GM21529 (cell line): ENCODE data around the gene RASA4.
A peak's percentile ranks its signal among the peaks of the same experiment; 100 is the strongest.
"Not testable (repeated sequence)": the region's sequence is repeated elsewhere in the genome, so short reads cannot be mapped to it uniquely, and the experiment has no call there.

Experiments
- ATAC-seq: cut with Tn5 transposase; IDR thresholded peaks from one replicate; pipeline ENCODE4 v1.9.1; 2021; ENCODE audit not compliant: unreplicated experiment

RASA4 gene

GRCh38 chr7:102606848-102607247 lies 9.7 kb downstream of the RASA4 start:
- not testable (repeated sequence) for ATAC-seq

- ATAC-seq, result not testable (repeated sequence)
Observed at GRCh38 chr7:102604431-102605145, 12.0 kb downstream of the RASA4 start.

GRCh38 chr7:102602317-102602716 lies 14.2 kb downstream of the RASA4 start:
- not testable (repeated sequence) for ATAC-seq

DNA sequence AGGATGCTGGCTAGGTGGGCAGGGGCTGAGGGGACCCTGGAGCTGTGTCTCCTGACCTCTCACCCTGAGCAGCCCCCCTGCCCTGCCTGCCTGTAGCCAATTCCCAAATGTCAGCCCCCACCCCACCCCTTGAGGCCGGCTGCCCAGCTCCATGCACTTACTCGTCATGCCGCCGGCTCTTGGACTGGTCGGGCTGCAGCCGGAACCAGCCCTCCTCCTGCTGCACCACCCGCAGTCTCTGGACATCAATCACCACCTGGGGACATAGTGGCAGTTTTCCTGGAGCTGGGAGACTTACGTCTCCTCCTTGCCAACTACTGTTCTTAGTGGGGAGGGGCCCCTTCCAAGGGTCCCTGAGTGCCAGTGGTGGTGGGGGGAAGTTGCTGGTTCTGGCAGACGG lies 16.9 kb downstream of the RASA4 start:
- not testable (repeated sequence) for ATAC-seq

DNA sequence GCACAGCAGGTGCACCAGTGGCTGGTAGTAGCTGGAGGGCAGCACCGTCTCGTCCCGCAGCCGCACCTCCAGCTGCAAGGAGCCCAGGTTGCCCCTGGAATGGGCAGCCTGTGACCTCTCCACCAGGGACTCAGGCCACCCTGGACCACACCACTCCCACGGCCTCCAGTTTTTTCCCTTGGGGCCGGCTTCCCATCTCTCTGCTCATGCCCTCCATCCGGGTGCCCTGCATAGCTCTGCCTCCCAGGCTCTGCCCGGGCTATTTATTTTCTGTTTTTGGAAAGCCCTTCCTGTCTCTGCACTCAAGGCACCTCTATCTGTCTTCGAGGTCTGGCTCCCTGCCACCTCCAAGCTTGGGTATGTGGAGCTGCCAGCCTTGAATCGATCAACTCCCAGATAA lies 20.5 kb downstream of the RASA4 start:
- not testable (repeated sequence) for ATAC-seq

DNA sequence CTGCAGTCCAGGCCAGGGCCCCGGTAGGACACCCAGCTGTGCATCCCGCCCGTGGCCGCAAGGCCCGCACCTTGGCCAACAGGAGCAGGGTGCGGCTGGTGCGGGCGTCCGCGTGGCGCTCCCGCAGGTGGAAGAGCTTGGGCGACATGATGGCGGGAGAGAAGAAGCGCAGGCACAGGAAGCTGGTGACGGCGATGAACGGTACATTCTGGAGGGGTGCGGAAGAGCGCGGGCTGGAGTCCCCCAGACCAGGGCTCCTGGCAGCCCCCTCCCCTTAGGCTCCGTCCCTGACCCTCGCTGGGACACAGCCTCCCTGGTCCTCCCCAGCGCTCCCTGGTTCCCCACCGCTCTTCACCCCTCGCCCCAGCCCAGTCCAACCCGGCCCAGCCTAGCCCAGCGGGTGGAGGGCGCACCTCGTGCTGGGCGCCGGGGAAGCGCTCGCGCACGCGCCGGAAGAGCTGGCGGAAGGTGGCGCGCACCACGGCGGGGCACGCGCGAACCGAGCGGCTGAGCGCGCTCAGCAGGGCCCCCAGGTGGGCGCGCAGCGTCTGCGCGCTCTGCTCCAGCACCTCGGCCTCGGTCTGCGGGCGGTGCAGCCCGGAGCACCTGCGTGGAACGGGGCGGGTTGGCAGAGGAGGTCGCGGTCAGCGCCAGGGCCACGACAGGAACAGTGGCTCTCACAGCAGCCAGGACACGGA lies 22.8 kb downstream of the RASA4 start:
- peak; percentile 62 for ATAC-seq

DNA sequence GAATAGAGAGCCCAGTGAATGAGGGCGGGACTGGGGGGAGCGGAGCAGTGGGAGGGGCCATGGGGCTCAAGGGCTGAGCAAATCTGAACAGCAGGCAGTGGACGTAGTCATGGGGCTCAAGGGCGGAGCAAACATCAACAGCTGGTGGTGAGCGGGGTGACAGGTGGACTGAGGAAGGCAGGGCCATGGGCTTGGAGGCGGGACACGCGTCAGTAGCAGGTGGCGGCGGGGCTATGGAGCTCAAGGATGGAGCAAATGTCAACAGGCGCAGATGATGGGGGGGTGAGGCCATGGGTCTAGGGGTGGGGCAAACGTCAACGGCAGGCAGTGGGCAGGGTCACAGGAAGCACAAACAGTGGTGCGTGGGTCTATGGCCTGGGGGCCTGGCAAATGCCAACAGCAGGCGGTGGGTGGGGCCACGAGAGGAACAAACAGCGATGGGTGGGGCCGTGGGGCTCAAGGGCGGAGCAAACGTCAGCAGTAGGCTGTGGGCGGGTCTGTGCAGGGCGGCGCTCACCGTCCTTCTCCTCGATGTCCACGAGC lies 24.0 kb downstream of the RASA4 start:
- ATAC-seq, result peak; percentile 51

- ATAC-seq, result peak; percentile 50
Observed at GRCh38 chr7:102589857-102590256, 26.7 kb downstream of the RASA4 start.

DNA sequence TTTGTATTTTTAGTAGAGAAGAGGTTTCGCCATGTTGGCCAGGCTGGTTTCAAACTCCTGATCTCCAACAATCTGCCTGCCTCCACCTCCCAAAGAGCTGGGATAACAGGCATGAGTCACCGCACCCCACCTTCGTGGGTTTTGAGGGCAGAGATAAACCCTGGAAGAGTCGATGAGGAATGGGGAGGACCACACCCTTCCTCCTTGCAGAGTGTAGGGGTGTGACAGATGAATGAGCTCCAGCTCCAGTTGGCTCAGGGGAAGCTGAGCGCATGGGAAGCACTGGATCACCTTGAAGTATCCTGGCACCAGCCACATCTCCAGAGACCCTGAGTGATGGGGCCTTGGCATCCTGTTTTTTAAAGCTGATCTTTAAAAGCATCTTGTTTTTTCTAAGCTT lies 33.1 kb downstream of the RASA4 start:
- ATAC-seq, result not testable (repeated sequence)

DNA sequence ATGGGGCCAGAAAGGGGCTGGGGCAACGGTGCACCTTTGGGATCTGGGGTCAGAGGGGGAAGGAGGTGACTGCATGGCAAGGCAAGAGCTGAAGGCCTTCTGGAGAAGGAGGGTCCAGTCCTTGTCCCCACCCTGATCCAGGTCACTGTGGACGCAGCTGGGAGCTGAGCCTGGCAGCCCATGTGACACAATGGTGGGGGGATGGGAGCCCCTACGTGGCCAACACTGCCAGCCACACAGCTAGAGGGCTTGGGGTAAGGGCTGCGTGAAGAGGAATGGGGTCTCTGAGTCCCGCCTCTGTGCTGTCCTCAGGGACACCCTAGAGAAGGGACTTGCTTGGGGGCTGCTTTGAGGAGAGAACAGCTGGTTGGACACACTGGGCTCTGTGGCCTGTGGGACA lies 34.8 kb downstream of the RASA4 start:
- ATAC-seq, result not testable (repeated sequence)

DNA sequence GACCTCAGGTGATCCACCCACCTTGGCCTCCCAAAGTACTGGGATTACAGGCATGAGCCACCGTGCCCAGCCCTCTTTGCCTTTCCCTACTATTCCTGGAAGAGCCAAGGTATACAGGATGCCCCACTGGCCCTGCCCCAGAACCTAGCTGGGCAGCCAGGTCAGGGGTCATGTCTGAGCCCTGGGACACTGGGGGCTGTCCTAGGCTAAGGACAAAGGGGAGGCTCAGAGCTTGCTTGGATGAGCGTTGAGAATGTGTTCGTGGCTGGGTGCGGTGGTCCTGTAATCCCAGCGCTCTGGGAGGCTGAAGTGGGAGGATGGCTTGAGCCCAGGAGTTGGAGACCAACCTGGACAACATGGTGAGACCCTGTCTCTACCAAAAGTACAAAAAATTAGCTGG lies 38.1 kb downstream of the RASA4 start:
- ATAC-seq, result not testable (repeated sequence)

DNA sequence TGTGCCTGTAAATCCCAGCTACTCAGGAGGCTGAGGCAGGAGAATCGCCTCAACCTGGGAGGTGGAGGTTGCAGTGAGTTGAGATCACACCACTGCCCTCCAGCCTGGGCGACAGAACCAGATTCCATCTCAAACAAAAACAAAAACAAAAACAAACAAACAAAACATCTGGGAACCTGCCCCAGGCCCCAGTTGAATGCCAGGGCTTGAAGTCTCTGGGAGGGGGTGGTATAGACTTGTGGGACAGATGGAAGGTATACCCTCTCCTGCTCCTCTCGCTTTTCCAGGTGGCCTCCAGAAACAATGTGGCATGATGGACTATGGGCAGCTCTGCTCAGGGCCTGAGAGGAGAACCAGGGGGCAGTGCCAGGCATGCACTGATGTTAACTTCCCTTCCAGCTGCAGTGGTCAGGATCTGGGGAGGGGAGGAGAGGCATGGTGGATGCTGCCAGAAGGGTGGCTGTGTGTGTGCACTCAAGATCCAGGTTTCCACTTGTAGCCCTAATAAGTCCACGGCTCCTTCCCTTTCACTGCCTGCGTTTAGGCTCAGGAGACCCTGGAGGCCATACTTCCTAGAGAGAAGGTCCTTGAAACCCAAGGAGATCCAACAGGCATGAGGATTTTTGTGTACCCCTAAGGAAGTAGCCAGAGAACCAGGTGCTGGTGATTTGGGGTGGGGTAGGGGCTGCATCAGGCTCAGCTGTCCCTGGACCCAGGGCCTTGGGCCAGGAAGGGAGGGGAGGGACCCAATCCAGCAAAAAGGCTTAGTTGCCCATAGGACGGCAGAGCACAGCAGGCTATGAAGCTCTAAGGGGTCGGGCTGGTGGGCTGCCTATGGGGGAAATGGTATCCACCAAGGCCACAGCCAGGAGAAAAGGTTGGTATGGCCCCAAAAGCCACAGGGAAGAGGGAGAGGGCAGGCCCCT lies 39.0 kb downstream of the RASA4 start:
- ATAC-seq, result not testable (repeated sequence)

GRCh38 chr7:102576363-102576762 lies 40.2 kb downstream of the RASA4 start:
- ATAC-seq, result not testable (repeated sequence)

DNA sequence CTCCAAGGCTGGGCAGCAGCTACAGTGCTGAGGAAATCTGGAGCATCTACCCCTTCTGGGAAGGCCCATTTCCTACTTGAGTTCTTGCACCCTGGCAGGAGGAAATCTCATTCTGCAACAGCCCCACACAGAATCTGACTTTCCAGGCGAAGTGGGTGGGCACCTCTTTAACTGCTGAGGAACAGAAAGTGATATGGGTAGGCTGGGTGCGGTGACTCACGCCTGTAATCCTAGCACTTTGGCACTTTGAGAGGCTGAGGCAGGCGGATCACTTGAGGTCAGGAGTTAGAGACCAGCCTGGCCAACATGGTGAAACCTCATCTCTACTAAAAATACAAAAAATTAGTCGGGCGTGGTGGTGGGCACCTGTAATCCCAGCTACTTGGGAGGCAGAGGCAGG lies 41.9 kb downstream of the RASA4 start:
- ATAC-seq, result not testable (repeated sequence)

DNA sequence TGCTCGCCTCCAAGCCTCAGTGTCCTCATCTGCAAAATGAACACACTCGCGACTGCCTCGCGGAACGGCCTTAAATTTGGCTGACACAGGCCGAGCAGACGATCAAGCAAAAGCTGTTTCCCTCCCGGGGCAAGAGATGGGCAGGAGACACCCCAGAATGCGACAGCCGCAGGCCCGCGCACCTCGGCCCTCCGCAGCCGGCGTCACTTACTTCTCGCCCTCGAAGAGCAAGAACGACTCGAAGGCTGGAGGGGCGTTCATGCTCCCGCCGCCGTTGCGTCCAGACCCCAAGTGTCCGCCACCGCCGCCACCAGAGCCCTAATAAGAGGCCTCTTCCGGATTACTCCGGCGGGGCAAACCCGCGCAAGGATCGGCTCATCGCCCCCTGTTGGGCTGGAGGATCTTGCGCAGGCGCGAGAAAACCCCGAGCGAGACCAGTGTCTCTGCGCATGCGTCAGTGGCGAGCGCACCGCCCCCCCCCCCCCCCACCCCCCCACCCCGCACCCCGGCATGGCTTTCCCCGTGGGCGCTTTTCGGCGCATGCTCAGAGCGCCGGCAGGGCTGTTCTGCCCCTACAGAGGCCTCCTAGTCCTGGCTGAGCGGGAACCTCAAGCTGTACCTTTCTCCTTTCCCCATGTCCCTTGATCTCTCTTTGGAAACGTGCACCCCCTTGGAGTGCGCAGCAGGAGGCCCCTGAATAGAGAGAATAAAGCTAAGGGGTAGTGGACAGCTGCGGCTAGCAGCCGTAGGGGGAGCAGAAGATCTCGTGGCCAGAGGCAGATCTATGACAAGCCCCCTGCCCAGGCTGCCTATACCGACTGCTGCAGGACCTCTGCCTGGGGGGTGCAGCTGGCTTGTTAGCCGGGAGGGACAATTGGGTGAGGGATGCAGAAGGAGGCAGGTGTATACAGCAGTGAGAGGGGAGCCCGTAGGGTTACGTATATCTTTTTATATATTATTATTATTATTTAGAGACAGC lies 44.0 kb downstream of the RASA4 start, which contains the start of gene POLR2J3:
POLR2J3 (minus strand) TSS at position 323 of the 979 bp plus-strand sequence; CDS start at position 261, 62 bp downstream.
- ATAC-seq, result peak; percentile 91

DNA sequence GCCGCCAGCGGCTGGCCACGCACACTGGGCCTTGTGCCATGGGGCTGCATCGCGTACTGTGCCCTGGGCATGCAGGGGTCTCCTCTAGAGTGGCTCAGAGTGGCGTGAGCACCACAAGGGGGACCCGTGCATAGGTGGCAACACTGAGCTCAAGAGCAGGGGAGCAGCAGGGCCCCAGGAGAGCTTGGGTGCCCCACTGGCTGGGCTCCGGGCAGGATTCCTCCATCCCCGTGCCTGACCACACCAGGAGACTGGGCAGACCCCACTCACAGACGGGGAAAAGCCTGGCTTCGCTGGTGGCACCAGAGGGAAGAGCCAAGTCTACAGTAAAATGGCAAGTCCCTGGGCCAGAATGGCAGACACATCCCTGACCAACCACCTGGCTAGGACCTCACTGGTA lies 47.9 kb downstream of the RASA4 start:
- not testable (repeated sequence) for ATAC-seq

- not testable (repeated sequence) for ATAC-seq
Observed at GRCh38 chr7:102550808-102551422, 65.6 kb downstream of the RASA4 start, which contains the start of gene SPDYE2. TSS of gene SPDYE2 (plus strand) at chr7:102551226. CDS start at chr7:102553256, 2,030 bp downstream.

DNA sequence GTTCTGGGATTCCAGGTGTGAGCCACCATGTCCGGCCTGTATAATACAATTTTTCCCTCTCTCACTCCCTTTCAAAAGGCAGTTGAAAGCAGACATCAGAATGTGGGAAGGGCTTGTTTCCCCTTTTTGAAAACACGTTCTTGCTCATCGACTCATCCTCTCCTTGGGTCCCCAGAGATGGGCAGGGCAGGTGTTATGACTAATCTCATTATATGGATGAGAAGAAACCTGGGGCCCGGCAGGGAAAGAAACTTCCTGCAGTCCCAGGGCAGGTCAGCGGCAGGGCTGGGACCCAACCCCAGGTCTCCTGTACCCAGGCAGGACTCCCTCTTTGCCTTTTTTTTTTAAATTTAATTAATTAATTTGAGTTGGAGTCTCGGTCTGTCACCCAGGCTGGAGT lies 70.2 kb downstream of the RASA4 start:
- peak; percentile 90 for ATAC-seq

- not testable (repeated sequence) for ATAC-seq
Observed at GRCh38 chr7:102545288-102545687, 71.3 kb downstream of the RASA4 start.
